Thoracic aorta (tissue), 2 donors: ENCODE results near the gene IL32. TPM values are rescaled to one million over a fixed set of nuclear protein-coding genes. Genes with fewer than 3 reads are reported as not detected.
"Not testable (repeated sequence)": the region's sequence is repeated elsewhere in the genome, so short reads cannot be mapped to it uniquely, and the experiment has no call there.

Experiments
- ATAC-seq: fragments of 150-250 bp; one replicate; pipeline ENCODE4 v1.8.0; 2017; ENCODE audit warnings: low read depth; ENCODE audit not compliant: insufficient number of reproducible peaks, low FRiP score
- DNase-seq: peaks from one replicate; pipeline ENCODE4 v3.0.0-alpha.2; 2020; ENCODE audit warnings: low spot score
- H3K27ac ChIP-seq, 2 donors: fragments of 200-600 bp; sonication (generic); 1 replicate in 1 of 2; 2 replicates in 1 of 2; pipeline ENCODE4 v1.5.1; 2016; ENCODE audit warnings: mild to moderate bottlenecking in 2 of 2, moderate library complexity in 2 of 2
- H3K27me3 ChIP-seq: fragments of 200-600 bp; sonication (generic); replicated peaks from 2 replicates; pipeline ENCODE4 v1.6.0; 2016; ENCODE audit warnings: mild to moderate bottlenecking; ENCODE audit not compliant: insufficient read depth
- H3K36me3 ChIP-seq: fragments of 200-600 bp; sonication (generic); one replicate; pipeline ENCODE4 v1.5.1; 2016
- H3K4me1 ChIP-seq, 2 donors: fragments of 200-600 bp; sonication (generic); 1 replicate in 1 of 2; 2 replicates in 1 of 2; pipeline versions ENCODE4 v1.5.1 to v1.6.0; 2016; ENCODE audit warnings: low read depth in 2 of 2, mild to moderate bottlenecking in 1 of 2; ENCODE audit not compliant: control insufficient read depth in 1 of 2
- H3K4me3 ChIP-seq: fragments of 200-600 bp; sonication (generic); 2 replicates; pipeline ENCODE4 v1.5.1; 2016; ENCODE audit warnings: mild to moderate bottlenecking
- H3K9me3 ChIP-seq: fragments of 200-600 bp; sonication (generic); 2 replicates; pipeline ENCODE4 v1.5.1; 2016
- CTCF ChIP-seq: fragments of 200-600 bp; sonication (generic); IDR thresholded peaks from one replicate; pipeline ENCODE4 v1.5.1; 2019; ENCODE audit warnings: antibody characterized with exemption
- total RNA-seq, 2 donors: library from RNA; depleted of rRNA; stranded (reverse); fragments of >200 nt; gene quantifications; one replicate each; pipeline versions ENCODE4 v1.1.0 to v1.2.3, GENCODE V29; 2016

IL32 gene
- total RNA-seq, 2 donors from 2014 or later, result 42.4 to 55.4 TPM

DNA sequence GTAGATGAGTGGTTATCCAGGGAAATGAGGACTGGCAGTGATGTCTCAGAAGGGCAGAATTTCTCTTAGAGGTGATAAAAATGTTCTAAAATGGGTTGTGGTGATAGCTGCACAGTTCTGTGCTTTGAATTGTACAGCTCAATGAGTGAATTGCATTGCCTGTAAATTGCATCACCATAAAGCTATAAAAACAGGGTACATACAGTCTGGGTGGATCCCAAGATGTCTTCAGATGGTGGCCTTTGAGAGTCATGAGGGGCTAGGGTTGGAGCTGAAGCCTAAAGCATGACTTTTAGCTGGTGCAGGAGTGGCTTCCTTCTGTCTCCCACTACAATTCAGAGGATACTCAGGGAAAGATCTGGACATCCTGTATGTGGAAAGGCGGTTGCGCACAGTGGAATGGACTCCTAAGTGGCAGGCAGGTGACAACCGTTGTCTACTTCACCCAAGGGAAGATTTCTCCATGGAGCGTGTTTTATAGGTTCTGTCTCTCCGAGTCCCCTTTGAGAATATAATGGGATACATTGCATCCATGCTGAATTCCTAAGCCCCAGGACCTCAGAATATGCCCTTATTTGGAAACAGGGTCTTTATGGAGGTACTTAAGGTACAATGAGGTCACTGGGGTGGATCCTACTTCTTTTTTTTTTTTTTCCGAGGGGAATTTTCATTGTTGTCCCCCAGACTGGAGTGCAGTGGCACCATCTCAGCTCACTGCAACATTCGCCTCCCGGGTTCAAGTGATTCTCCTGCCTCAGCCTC is 1.6 kb upstream of the IL32 start:
- no peak for TF ChIP-seq CTCF
- DNase-seq (no peak), ATAC-seq (no peak)
- no peaks in the 10 kb centered on the region for H3K27me3 ChIP-seq
- H3K9me3 ChIP-seq, result no peaks in the 10 kb centered on the region
- no peaks in the 10 kb centered on the region for H3K36me3 ChIP-seq
- H3K4me1 ChIP-seq, result peaks cover 16 to 33% of the 10 kb centered on the region in 2 donors
- H3K27ac ChIP-seq, result no peak overlapping the region
- H3K4me3 ChIP-seq, result no peak overlapping the region

DNA sequence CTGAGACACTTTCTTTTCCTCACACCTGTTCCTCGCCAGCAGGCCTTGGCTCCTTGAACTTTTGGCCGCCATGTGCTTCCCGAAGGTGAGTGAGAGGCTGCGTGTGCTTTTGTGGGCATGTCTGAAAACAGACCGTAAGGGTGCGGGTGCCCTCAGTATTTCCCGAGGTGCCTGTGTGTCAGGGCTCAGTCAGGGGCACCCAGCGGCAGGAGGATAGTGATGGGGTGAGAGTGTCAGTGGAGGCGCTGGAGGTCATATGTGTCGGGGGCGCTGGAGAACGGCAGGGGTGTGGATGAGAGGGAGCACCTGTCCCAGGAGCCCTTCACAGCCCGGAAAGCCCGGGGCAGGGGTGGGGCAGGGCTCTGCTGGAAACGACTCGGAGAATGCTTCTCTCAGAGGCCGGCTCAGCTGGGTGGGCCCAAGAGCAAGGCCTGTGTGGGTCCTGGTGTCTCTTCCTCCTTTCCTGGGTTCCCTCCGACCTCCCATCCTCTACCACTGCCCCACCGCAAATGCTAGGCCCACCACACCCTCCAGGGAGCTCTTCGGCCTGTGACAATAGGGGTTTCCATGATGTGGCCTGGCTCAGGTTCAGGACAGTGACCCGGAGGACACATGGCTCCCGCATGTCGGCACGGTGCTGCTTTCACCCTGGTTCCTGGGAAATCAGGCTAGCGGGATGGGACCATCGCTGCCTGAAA is 451 bp downstream of the IL32 start:
- ATAC-seq (no peak), DNase-seq (no peak)
- Histone ChIP-seq H3K9me3 (no peaks in the 10 kb centered on the region), H3K4me1 (peaks cover 11 to 23% of the 10 kb centered on the region in 2 donors), H3K36me3 (no peaks in the 10 kb centered on the region), H3K27me3 (no peaks in the 10 kb centered on the region), H3K27ac (peak overlapping the region in 1 of 2 donors; percentile 14), H3K4me3 (peak overlapping the region; percentile 64)
- TF ChIP-seq CTCF, result no peak

- no peak overlapping the region for H3K27ac ChIP-seq
Measured at GRCh38 chr16:3066440-3066748, 954 bp downstream of the IL32 start.

DNA sequence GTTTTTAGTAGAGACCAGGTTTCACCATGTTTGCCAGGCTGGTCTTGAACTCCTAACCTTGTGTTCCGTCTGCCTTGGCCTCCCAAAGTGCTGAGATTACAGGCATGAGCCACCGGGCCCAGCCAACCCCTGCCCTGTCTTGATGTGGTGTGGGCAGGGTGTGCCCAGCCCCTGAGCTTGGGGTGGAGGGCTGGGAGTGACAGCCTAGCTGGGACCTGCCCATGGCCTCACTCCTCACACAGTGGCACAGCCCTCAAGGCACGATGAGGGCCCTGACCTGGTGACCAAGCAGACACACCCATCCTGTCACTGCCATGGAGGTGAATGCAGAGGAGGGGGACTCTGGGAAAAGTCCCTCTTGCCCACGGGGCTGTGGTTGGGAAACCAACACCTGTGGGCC is 3.0 kb downstream of the IL32 start:
- TF ChIP-seq CTCF, result no peak
- H3K27ac ChIP-seq, result no peak overlapping the region
- DNase-seq, result no peak
- no peaks in the 10 kb centered on the region for H3K9me3 ChIP-seq
- no peak for ATAC-seq
- no peaks in the 10 kb centered on the region for H3K27me3 ChIP-seq
- no peak overlapping the region for H3K4me3 ChIP-seq
- H3K4me1 ChIP-seq, result peaks cover 11 to 23% of the 10 kb centered on the region in 2 donors
- no peaks in the 10 kb centered on the region for H3K36me3 ChIP-seq

More at GRCh38 chr16:3066440-3066748, 954 bp downstream of the IL32 start:
- Histone ChIP-seq H3K4me3 (peak overlapping the region; percentile 64), H3K27me3 (no peaks in the 10 kb centered on the region), H3K9me3 (no peaks in the 10 kb centered on the region), H3K4me1 (peaks cover 11 to 23% of the 10 kb centered on the region in 2 donors), H3K36me3 (no peaks in the 10 kb centered on the region)
- ATAC-seq (no peak), DNase-seq (no peak)
- TF ChIP-seq CTCF, result no peak

- H3K36me3 ChIP-seq, H3K27ac ChIP-seq, ATAC-seq, H3K4me3 ChIP-seq, H3K27me3 ChIP-seq, DNase-seq, H3K9me3 ChIP-seq: not testable (repeated sequence)
- peaks cover 11 to 23% of the 10 kb centered on the region in 2 donors for H3K4me1 ChIP-seq
Measured at GRCh38 chr16:3069146-3069545, 3.7 kb downstream of the IL32 start.
